Subcutaneous adipose tissue (tissue), 4 donors: ENCODE data around the gene DNAJC24. TPM values are rescaled to one million over a fixed set of nuclear protein-coding genes. Genes with fewer than 3 reads are reported as not detected.

ENCODE experiments used
- CTCF ChIP-seq: fragments of 450-650 bp; IDR thresholded peaks from one replicate; pipeline ENCODE4 v1.5.1; 2016; ENCODE audit warnings: low read depth, mild to moderate bottlenecking, control low read depth, antibody characterized with exemption, moderate library complexity
- total RNA-seq, 4 donors: library from RNA; depleted of rRNA; stranded (reverse); fragments of >200 nt; gene quantifications; one replicate each; pipeline ENCODE4 v1.1.0, GENCODE V29; 2016

Gene DNAJC24
- total RNA-seq, 4 donors from 2014 or later = 14.8 to 26.3 (median 18.1) TPM

- no peak for TF ChIP-seq CTCF
These were observed 53.0 kb downstream of the DNAJC24 start for GRCh38 chr11:31422703-31423102.

GRCh38 chr11:31424652-31425051, 55.0 kb downstream of the DNAJC24 start:
- TF ChIP-seq CTCF = no peak

GRCh38 chr11:31433851-31434250, 64.2 kb downstream of the DNAJC24 start:
- no peak for TF ChIP-seq CTCF

- no peak for TF ChIP-seq CTCF
These were observed 68.2 kb downstream of the DNAJC24 start for GRCh38 chr11:31437742-31438435.

GRCh38 chr11:31441296-31441695, 71.6 kb downstream of the DNAJC24 start:
- TF ChIP-seq CTCF = no peak

- TF ChIP-seq CTCF = no peak
These were observed 72.4 kb downstream of the DNAJC24 start for GRCh38 chr11:31442086-31442485.

GRCh38 chr11:31443802-31444201, 74.1 kb downstream of the DNAJC24 start:
- no peak for TF ChIP-seq CTCF
